Measurements from ENCODE around the gene SHISAL2A. TPM values are rescaled to one million over a fixed set of nuclear protein-coding genes. Genes with fewer than 3 reads are reported as not detected.
A peak's percentile ranks its signal among the peaks of the same experiment; 100 is the strongest.

SHISAL2A gene
- polyA plus RNA-seq, 3 donors from 2014 or later, result 5.0 to 12.8 (median 9.9) TPM

GRCh38 chr1:52670604-52671003 lies 37.6 kb downstream of the SHISAL2A start:
- Mint-ChIP-seq H3K9me3 (no peaks in the 10 kb centered on the region), H3K4me1 (peaks cover 6 to 9% of the 10 kb centered on the region in 2 donors), H3K36me3 (peaks cover 11 to 38% (median 15%) of the 10 kb centered on the region in 3 donors), H3K4me3 (no peak overlapping the region), H3K27ac (no peak overlapping the region), H3K27me3 (ENCODE audit: low read depth in 3 of 3) (peaks cover 0 to 2% (median 0%) of the 10 kb centered on the region in 3 donors)
- no peak for DNase-seq

- peaks cover 13 to 38% (median 15%) of the 10 kb centered on the region in 3 donors for H3K36me3 Mint-ChIP-seq
- no peak overlapping the region for H3K27ac Mint-ChIP-seq
- no peaks in the 10 kb centered on the region for H3K9me3 Mint-ChIP-seq
- no peak overlapping the region for H3K4me3 Mint-ChIP-seq
- DNase-seq, result no peak
- peaks cover 3 to 6% of the 10 kb centered on the region in 2 donors for H3K4me1 Mint-ChIP-seq
- peaks cover 0 to 2% (median 0%) of the 10 kb centered on the region in 3 donors for H3K27me3 Mint-ChIP-seq (ENCODE audit: low read depth in 3 of 3)
Measured at GRCh38 chr1:52672946-52673345, 40.0 kb downstream of the SHISAL2A start.

- Mint-ChIP-seq H3K36me3 (peaks cover 11 to 34% (median 15%) of the 10 kb centered on the region in 3 donors), H3K27ac (no peak overlapping the region)
Measured at GRCh38 chr1:52673513-52673912, 40.5 kb downstream of the SHISAL2A start.

GRCh38 chr1:52674497-52675384 lies 41.8 kb downstream of the SHISAL2A start:
- Mint-ChIP-seq H3K27me3 (ENCODE audit: low read depth in 3 of 3) (peaks cover 0 to 2% (median 0%) of the 10 kb centered on the region in 3 donors), H3K4me3 (no peak overlapping the region), H3K27ac (peak overlapping the region in 2 of 6 donors; percentile 35 to 42), H3K4me1 (peaks cover 3 to 6% of the 10 kb centered on the region in 2 donors), H3K9me3 (no peaks in the 10 kb centered on the region), H3K36me3 (peaks cover 11 to 35% (median 15%) of the 10 kb centered on the region in 3 donors)
- DNase-seq, result no peak

More at GRCh38 chr1:52673513-52673912, 40.5 kb downstream of the SHISAL2A start:
- Mint-ChIP-seq H3K27me3 (ENCODE audit: low read depth in 3 of 3) (peaks cover 0 to 2% (median 0%) of the 10 kb centered on the region in 3 donors), H3K4me3 (no peak overlapping the region), H3K9me3 (no peaks in the 10 kb centered on the region), H3K4me1 (peaks cover 3 to 6% of the 10 kb centered on the region in 2 donors)
- no peak for DNase-seq

GRCh38 chr1:52676249-52676903 lies 43.4 kb downstream of the SHISAL2A start:
- Mint-ChIP-seq H3K4me1 (peaks cover 3 to 6% of the 10 kb centered on the region in 2 donors), H3K9me3 (no peaks in the 10 kb centered on the region), H3K27me3 (ENCODE audit: low read depth in 3 of 3) (peaks cover 0 to 2% (median 0%) of the 10 kb centered on the region in 3 donors), H3K36me3 (peaks cover 10 to 34% (median 11%) of the 10 kb centered on the region in 3 donors), H3K4me3 (no peak overlapping the region), H3K27ac (no peak overlapping the region)
- no peak for DNase-seq

GRCh38 chr1:52677076-52677806 lies 44.3 kb downstream of the SHISAL2A start:
- Mint-ChIP-seq H3K4me3 (no peak overlapping the region), H3K27ac (peak overlapping the region in 3 of 6 donors; percentile 12 to 65 (median 26)), H3K27me3 (ENCODE audit: low read depth in 3 of 3) (peaks cover 0 to 2% (median 0%) of the 10 kb centered on the region in 3 donors), H3K9me3 (no peaks in the 10 kb centered on the region), H3K36me3 (peaks cover 10 to 34% (median 11%) of the 10 kb centered on the region in 3 donors), H3K4me1 (peaks cover 3 to 6% of the 10 kb centered on the region in 2 donors)
- DNase-seq, result no peak

GRCh38 chr1:52679048-52679447 lies 46.1 kb downstream of the SHISAL2A start:
- H3K27ac Mint-ChIP-seq, result no peak overlapping the region
- peaks cover 6 to 24% (median 7%) of the 10 kb centered on the region in 3 donors for H3K36me3 Mint-ChIP-seq
- H3K4me3 Mint-ChIP-seq, result no peak overlapping the region
- H3K9me3 Mint-ChIP-seq, result no peaks in the 10 kb centered on the region
- H3K4me1 Mint-ChIP-seq, result peaks cover 7 to 16% of the 10 kb centered on the region in 2 donors
- DNase-seq, result no peak
- H3K27me3 Mint-ChIP-seq (ENCODE audit: low read depth in 3 of 3), result peaks cover 0 to under 1% (median 0%) of the 10 kb centered on the region in 3 donors

GRCh38 chr1:52679498-52679897 lies 46.5 kb downstream of the SHISAL2A start:
- no peak for DNase-seq
- Mint-ChIP-seq H3K27me3 (ENCODE audit: low read depth in 3 of 3) (no peaks in the 10 kb centered on the region), H3K36me3 (peaks cover 6 to 25% (median 6%) of the 10 kb centered on the region in 3 donors), H3K4me1 (peaks cover 7 to 16% of the 10 kb centered on the region in 2 donors), H3K4me3 (no peak overlapping the region), H3K27ac (peak overlapping the region in 1 of 6 donors; percentile 53), H3K9me3 (no peaks in the 10 kb centered on the region)

GRCh38 chr1:52680353-52680752 lies 47.4 kb downstream of the SHISAL2A start:
- peaks cover 0 to 19% (median 6%) of the 10 kb centered on the region in 3 donors for H3K36me3 Mint-ChIP-seq

GRCh38 chr1:52681136-52681535 lies 48.2 kb downstream of the SHISAL2A start:
- Mint-ChIP-seq H3K36me3 (peaks cover 0 to 20% (median 8%) of the 10 kb centered on the region in 3 donors), H3K27ac (no peak overlapping the region), H3K4me3 (no peak overlapping the region), H3K27me3 (ENCODE audit: low read depth in 3 of 3) (no peaks in the 10 kb centered on the region), H3K9me3 (no peaks in the 10 kb centered on the region), H3K4me1 (peaks cover 7 to 14% of the 10 kb centered on the region in 2 donors)
- DNase-seq, result no peak

More at GRCh38 chr1:52680353-52680752, 47.4 kb downstream of the SHISAL2A start:
- H3K27ac Mint-ChIP-seq, result peak overlapping the region in 1 of 6 donors; percentile 71
- peaks cover 4 to 11% of the 10 kb centered on the region in 2 donors for H3K4me1 Mint-ChIP-seq
- H3K9me3 Mint-ChIP-seq, result no peaks in the 10 kb centered on the region
- no peak for DNase-seq
- H3K4me3 Mint-ChIP-seq, result no peak overlapping the region
- H3K27me3 Mint-ChIP-seq (ENCODE audit: low read depth in 3 of 3), result no peaks in the 10 kb centered on the region

- peaks cover 10 to 27% of the 10 kb centered on the region in 2 donors for H3K4me1 Mint-ChIP-seq
Measured at GRCh38 chr1:52683367-52683940, 50.5 kb downstream of the SHISAL2A start.

GRCh38 chr1:52684545-52684944 lies 51.6 kb downstream of the SHISAL2A start:
- Mint-ChIP-seq H3K27me3 (ENCODE audit: low read depth in 3 of 3) (peaks cover 0 to 2% (median 0%) of the 10 kb centered on the region in 3 donors), H3K4me3 (no peak overlapping the region), H3K9me3 (no peaks in the 10 kb centered on the region), H3K4me1 (peaks cover 10 to 27% of the 10 kb centered on the region in 2 donors), H3K36me3 (peaks cover 0 to 17% (median 3%) of the 10 kb centered on the region in 3 donors), H3K27ac (peak overlapping the region in 1 of 6 donors; percentile 25)
- no peak for DNase-seq

More at GRCh38 chr1:52683367-52683940, 50.5 kb downstream of the SHISAL2A start:
- H3K27me3 Mint-ChIP-seq (ENCODE audit: low read depth in 3 of 3), result peaks cover 0 to 2% (median 0%) of the 10 kb centered on the region in 3 donors
- H3K4me3 Mint-ChIP-seq, result no peak overlapping the region
- no peaks in the 10 kb centered on the region for H3K9me3 Mint-ChIP-seq
- peak overlapping the region in 2 of 6 donors; percentile 22 to 35 for H3K27ac Mint-ChIP-seq
- no peak for DNase-seq
- H3K36me3 Mint-ChIP-seq, result peaks cover 0 to 21% (median 3%) of the 10 kb centered on the region in 3 donors
